ENCODE results near the gene NPAS2.

NPAS2 gene

DNA sequence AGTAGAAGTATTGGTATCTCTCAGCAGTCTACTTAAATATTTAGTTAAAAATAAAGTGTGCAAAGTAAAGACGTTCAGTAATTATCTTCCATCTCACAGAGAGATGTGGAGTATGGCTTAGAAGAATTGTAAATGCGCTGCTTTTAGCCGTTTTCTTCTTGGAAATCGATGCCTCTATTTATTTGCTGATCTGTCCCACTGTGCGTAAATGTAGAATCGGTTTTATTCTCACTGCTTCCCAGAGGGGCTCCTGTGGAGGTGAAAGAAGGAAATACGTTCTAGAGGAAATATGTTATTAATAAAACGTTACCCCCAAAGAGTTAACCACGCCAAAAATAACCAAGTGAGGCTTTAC is 1.9 kb downstream of the NPAS2 start:
- DNase-seq (ENCODE audit: low spot score): no peak

DNA sequence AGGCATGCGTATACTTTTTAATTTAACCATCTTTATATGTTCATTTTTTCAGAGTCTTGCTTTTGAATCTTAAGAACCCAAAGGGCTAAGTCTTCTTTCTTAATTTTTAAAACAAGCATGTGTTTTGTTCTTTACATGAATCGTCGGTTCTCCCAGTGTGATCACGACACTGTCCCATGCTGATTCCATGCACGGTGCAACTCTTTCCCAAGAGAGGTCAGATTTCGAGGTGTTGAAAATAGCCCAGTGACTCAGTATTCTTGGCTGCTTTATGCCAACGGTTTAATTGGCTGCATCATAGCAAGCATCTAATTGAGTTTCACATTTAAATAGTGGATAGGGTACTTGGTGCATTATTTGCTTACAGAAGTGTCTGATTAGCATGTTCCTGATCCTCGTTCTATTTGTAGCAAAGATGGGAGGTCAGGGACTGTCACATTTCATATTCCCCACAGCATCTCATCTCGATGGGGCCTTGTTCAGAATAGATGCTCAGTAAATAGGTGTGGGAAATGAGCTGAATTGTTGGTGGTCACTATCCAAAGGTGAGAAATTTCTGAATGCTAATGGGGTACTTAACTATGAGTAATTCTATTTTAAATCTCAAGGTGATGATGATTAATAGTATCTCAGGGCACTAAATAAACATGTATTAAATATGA is 2.8 kb downstream of the NPAS2 start:
- DNase-seq (ENCODE audit: low spot score): peak; percentile 33

DNA sequence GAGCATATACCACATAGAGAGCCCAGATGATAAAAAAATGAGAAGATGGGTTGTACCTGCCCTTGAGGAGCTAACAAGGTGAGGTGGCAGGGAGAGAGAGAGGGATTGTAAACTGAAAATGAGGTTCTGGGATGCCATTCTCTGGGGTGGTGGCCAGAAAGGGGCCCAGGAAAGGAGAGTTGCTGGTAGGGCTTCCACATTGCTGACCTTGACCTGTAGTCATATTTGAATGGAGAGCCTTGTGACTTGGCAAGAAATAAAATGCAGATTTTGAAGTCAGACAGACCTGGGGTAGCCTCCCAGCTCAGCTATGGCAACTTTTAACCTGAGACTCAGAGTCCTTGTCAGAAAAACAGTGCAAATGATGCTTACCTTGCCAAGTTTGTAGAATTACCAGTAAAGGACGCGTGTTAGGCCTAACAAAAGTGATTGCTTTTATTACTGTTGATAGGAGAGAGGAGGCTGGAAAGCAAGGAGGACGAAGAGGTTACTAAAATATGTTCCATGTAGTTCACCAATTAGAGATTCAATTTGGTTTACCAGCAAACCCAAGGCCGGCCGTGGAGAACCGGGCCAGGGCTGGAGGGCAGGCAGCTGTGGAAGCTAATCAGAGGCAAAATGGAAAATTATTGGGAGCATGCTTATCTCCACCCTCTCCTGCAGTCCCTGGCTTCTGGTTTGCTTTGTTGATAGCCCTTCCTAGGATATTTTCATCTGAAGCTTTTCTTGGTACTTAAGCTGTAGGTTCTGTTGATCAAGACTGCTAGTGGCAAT is 3.9 kb downstream of the NPAS2 start:
- no peak for DNase-seq (ENCODE audit: low spot score)

DNA sequence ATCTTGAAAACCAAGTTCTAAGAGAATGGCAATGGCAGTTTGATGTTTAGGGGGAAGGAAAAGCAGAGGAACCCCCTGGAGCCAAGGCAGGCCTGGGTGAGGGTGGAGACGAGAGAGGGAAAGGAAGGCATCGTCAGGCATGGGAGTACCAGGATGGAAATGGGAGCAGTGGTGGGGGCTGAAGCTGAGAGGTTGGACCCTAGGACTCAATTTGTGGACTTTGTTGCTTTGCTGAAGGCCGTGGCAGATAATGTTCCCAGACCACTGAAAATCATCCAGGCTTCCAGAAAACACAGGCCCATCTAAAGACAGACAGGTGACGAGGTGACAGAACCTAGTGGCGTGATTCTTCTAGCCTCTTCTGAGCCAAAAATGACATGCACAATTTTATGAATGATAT is 4.9 kb downstream of the NPAS2 start:
- no peak for DNase-seq (ENCODE audit: low spot score)

DNA sequence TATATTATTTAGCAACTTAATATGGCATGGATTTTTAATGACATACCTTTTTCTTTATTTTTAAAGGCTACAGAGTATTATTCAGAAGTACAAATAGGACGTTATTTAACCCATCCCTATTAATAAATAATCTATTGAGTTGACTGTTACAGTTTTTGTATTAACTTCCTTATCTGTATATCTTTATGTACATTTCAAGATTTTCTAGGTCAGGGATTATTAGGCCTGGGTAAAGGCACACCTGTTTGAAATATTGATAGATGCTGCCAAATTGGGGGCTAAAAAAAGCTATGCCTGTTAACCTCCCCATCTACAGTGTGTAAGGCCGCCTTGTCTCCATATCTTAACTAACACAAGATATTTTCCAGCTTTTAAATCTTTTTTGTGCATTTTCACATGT is 6.6 kb downstream of the NPAS2 start:
- no peak for DNase-seq (ENCODE audit: low spot score)

DNA sequence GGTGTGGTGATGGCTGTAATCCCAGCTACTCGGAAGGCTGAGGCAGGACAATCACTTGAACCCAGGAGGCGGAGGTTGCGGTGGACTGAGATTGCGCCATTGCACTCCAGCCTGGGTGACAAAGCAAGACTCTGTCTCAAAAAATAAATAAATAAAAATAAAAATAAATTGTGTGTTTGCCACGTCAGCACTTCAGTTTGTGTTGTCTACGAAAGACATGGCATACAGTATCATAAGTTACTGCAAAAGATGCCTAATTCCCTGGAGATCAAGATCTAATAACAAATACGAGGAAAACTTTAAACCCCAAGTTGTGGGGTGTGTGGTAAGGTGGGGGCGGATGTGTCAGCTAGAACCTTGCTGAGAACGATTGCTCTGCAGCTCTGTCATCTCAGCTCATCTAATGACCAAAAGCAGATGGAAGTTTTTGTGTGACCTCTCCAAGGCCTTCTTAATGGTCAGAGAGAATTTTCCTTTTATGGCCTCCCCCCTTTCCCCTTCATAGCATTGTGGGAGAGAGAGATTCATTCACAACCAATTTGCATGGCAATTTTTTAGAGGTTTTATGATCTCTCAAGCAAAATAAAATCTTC is 11.3 kb downstream of the NPAS2 start:
- DNase-seq (ENCODE audit: low spot score): no peak

DNA sequence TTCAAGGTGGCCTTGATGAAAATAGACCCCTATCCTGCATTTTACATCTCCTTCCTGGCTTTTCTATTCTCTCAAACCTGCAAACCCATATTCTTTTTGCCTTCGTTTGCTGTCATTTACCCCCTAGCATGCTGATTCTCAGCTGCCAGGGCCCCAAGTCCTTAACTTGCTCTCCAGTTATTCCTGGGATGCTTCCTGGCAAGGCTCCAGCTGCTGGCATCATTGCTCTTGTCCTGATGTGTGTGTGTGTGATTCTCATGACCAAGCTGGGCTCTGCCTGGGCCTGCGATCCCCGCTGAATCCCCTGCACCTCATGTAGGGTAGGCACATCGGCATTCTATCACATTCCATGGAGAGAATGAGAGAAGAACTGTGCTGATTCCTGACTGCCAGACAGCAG is 11.9 kb downstream of the NPAS2 start:
- no peak for DNase-seq (ENCODE audit: low spot score)

DNA sequence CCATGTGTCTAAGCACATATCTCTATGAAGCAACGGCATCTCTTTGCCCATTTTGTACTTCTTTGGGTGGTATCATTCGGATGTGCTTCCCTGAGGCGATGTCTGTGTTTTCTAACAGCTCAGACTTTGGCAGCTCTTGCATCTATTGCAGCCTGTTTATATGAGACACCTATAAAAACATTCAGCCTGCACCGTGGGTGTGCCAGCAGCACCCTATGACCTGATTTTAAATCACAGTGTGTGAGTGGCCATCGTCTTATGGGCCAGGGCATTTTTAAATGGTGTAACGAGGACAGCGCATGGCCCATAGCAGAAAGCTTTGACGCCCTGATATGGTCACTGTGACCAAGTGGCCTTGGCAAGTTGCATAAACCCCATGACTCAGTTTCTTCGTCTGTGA is 12.9 kb downstream of the NPAS2 start:
- no peak for DNase-seq (ENCODE audit: low spot score)

DNA sequence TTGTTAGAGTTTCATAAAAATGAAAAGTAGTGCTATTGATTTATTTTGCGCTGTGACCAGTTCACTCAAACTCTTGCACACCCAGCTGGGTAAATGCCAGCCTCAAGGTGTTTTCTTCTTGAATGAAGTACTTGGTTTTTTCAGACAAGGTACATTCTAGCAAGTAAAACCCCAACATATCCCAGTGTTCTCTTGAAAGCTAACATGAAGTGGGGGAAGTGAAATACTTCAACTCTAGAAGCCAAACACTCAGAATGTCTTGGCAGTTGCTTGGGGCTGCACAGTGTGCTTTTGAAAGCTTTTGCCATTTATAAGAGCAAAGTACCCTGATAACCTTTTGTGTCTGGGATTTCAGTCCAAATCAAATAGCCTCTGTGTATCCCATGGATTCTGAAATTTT is 13.4 kb downstream of the NPAS2 start:
- no peak for DNase-seq (ENCODE audit: low spot score)

DNA sequence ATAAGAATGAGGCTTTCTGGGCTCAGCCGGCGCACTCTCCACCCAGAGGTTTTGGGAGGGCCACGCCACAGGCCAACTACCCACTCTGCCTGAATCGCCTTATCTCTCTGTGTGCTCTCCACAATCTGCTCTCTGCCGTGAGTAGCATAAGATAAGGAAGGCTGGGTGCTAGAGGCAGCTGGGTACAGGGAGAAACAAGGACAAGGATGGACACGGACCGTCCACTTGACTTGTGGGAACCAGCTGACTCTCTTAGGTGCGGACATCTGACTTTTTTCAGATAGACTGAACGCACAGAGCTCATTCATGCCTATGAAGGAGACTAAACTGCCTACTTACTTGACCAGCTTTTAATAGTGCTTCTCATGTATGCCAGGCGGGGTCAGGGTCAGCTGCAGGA is 14.3 kb downstream of the NPAS2 start:
- no peak for DNase-seq (ENCODE audit: low spot score)

DNA sequence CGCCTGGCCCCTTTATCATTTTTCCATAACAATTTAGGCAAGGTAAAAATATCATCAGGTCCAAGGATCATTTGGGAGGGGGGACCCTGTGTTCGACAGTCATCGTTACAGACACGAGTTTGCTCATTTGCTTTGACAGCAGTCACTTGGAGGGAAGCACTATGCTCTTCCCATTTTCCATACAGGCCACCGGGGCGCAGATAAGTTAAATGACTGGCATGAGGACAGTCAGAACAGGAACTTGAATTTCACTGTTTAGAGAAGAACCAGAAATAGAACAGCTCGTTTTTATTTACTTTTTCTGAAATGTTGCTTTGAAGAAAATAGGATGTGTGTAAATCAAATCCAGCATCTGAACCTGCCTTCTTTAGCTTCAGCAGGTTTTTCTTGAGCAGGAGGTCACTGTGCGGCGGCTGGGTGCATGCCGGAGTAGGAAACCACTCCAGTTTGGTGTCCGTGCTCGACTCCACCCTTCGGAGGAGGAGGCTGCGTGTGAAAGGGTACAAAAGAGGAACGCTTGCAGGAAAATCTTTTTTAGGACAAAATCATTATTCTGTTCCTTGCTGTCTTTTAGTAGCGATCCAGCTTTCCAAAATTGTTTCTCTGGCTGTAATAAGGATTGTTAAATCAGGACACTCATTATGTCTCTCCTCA is 15.2 kb downstream of the NPAS2 start:
- no peak for DNase-seq (ENCODE audit: low spot score)

DNA sequence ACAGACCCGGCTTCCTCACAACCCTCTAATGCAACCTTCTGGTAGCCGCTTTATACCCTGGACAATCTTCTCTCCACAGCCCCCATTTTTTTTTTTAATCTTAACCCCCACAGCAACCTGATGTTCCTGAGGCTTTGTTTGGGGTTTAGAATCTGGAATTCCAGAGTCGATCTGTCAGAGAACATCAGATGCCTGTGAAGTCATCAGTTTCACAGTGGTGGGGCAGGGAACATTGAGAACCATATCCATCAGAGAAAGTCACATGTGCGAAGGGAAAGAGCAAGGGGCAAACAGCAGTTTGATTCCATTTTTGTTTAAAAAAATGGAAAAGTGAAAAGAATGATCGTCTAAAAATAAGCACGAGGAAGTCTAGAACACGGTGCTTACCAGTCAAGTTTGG is 20.6 kb downstream of the NPAS2 start:
- no peak for DNase-seq (ENCODE audit: low spot score)

DNA sequence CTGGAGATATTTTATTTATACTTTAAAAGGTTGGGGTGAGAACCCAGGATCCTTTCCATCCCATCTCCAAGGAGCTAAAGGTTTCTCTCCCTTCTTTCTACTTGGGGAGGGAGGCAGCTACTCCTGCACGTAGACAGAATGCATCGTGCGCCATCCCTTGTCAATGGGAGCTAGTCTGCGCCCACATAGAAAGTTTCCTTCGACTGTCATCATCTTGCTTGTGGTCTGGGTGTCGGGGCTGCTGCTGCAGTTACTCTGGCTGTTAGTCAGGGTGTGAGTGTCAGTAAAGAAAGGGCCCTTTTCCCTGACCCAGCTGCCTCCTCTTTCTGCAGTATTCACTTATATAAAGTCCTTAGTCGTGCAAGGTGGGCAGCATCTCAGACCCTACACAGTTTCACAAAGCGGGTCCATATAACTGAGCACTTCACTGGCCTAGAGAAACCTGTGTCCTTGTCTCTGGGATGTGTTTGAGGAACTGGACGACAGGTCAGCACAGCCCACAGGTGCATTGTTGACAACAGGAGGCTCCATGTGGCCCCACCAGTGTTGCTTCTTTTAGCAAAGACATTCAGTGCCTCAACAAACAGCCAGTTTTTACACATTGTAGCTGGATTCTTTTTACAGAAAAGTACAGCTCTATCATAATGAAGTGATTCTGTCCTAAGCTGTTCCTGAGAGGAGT is 22.4 kb downstream of the NPAS2 start:
- no peak for DNase-seq (ENCODE audit: low spot score)

DNA sequence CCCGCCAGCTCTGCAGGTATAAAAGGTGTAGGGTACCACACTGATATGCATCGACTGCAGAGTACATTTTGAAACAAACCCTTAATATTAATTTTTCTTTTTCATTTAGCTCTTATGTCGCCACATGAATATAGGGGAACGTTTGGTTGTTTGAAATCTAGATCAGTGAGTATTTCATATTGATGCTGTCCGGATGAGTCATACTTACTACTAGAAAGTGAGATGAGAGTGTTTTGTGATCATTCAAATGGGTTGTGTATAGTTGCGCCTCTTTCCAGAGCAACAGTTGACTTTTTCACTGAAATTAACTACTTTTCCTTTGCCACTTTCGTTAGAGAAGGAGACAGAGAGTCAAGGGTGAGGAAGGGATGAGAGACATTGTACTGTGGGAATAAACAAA is 24.6 kb downstream of the NPAS2 start:
- no peak for DNase-seq (ENCODE audit: low spot score)

DNA sequence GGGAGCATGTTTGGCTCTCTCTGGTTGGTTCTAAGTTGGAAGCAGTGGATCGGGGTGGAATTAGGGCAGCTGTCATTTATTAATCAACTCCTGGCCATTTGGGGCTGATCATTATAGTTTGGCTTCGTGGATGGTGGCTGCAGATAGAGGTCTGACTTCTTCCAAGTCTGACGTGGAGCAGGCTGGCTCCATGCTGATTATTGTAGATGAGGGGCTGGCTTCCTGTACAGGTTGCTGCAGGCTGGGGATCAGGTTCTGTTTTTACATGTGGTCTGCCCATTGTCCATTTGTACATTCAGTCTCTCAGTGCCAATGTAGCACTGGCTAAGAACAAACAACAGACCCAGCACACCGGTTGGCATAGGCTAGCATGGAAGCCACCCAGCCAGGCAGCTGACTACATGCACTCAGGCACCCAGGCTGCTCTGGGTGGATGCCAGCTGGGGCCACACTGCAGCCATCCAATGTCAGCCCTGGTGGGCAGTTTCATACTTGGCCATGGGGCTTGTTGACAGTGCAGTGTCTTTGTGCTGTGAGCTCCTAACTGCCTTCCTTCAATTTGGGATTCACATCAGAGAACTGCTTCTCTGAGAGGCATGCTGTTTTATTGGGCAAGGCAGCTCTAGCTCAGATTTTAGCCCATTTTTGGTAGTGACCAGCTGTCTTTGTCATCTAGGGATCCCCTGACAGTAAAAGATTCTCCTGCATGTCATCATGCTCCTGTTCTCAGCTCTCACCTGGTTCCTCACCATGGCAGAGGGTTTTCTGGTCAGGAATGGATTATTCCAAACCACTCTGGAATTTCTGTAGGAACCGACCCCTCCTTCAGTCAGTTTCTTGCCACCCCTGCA is 25.4 kb downstream of the NPAS2 start:
- no peak for DNase-seq (ENCODE audit: low spot score)

DNA sequence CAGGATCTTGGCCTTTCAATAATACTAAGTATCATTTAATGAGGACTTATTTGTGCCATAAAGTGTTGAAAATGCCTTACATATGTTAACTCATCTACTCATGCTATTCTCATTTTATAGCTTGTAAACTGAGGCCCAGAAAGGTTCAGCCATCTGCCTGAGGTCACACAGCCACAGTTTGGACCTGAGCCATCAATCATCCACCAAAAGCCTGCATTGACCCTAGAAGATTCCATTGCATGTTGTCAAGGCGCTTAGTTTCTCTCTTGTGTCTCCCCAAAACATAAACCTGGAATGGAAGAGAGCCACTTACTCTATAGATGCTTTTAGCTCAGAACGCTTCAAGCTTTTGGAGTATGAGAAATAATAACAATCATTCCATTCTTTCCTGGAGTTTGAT is 26.8 kb downstream of the NPAS2 start:
- DNase-seq (ENCODE audit: low spot score): no peak

DNA sequence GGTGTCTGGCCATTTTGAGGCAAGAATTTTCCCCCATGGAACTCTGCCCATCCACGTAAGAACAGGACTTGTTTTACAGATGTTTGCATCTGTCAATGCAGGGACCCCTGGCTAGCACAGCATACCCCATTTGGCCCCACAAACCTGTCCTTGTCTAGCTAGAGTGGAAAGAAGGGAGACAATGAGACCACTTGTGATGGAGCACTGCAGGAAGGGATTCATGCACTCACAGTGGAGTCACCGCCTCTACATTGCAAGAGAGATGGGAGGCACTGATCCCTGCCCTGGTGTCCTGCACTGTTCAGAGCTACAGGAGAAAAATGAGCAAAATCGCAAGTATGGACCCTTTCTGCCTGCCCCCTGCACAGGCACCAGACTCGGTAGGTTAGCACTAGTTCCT is 32.5 kb downstream of the NPAS2 start:
- no peak for DNase-seq (ENCODE audit: low spot score)

DNA sequence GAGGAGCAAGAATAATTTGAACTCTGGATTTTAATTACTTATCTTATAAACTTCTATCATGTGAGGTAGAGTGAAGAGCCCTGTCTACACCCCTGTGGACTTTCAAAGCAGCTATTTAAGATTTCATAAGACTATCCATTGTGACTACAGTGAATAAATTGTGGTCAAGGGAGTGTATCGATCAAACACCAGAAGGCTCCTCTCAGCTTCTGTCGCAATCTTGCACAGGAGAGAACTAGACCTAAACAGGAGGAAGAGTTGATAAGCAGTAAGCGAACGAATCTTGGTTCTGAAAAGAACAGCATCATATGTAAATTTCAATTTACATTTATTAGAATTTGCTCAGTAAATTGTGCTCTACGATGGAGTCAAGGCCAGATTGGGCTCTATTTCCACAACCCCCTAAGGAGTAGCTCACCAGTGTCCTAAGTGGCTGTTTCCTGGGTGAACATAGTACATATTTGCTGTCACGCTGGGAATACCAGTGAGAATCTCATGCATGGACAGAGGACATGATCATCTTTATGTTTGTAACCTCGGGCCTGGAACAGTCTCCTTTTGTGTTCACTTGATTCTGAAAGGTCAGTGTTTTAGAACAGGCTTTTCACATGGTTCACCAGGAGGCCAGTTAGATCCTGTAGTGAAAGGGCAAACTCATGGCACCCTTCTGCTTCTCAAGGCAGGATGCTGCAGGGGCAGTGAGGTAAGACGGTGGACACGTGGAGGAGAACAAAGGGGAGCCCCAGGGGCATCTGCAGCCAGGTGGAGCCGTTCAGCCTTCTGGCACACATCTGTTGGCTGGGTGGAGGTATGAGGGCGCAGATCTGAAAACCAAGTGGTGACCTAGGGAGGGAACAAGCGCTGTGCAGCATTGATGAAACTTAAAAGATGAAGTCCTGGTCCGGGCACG is 33.3 kb downstream of the NPAS2 start:
- DNase-seq (ENCODE audit: low spot score): no peak

DNA sequence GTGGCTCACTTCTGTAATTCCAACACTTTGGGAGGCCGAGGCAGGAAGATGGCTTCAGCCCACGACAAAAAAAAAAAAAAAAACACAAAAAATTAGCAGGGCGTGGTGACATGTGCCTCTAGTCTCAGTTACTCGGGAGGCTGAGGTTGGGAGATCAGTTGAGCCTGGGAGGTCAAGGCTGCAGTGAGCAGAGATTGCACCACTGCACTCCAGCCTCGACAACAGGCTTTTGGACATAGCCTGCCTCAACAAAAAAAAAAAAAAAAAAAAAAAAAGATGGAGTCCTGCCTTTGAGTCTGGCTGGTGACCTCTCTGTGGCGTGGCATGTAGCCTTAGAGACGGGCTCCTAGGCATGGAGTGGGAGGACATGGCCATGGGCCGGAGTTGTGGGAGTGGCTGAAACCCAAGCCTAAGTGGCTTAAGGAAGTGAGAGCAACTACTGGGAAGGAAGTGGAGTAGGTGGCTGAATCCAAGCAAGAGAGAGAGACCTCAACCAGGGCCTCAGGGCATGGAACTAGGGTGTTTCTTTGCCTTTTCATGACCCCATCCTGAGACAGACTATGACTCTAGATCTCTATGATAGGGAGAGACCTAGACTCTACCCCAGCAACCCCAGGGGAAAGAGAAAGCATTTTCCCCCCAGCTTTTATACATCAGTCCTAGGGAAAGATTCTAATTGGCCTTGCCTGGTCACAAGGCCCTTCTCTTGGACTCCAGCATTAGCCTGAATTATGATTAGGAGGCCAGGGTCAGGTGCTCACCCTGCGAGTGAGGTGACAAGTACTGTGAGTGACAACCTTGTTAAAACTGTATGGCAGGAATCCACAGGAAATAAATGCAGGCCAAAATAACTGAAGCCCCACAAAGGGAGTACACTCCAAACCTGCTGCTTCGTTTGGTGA is 34.2 kb downstream of the NPAS2 start:
- DNase-seq (ENCODE audit: low spot score): no peak
